LNCAP (cell line): Measurements from ENCODE around the gene ZNF831.

ENCODE experiments used
- TF ChIP-seq, protein P1 (sequence below): fragments of 450-650 bp; IDR thresholded peaks from 2 replicates; pipeline ENCODE4 v1.5.1; 2017; ENCODE audit warnings: mild to moderate bottlenecking

ZNF831 gene

GRCh38 chr20:59148701-59149493 lies 14.7 kb upstream of the ZNF831 start:
- TF ChIP-seq, protein P1, sequence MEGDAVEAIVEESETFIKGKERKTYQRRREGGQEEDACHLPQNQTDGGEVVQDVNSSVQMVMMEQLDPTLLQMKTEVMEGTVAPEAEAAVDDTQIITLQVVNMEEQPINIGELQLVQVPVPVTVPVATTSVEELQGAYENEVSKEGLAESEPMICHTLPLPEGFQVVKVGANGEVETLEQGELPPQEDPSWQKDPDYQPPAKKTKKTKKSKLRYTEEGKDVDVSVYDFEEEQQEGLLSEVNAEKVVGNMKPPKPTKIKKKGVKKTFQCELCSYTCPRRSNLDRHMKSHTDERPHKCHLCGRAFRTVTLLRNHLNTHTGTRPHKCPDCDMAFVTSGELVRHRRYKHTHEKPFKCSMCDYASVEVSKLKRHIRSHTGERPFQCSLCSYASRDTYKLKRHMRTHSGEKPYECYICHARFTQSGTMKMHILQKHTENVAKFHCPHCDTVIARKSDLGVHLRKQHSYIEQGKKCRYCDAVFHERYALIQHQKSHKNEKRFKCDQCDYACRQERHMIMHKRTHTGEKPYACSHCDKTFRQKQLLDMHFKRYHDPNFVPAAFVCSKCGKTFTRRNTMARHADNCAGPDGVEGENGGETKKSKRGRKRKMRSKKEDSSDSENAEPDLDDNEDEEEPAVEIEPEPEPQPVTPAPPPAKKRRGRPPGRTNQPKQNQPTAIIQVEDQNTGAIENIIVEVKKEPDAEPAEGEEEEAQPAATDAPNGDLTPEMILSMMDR: no peak

GRCh38 chr20:59149678-59150504 lies 13.7 kb upstream of the ZNF831 start:
- TF ChIP-seq, protein P1: no peak

GRCh38 chr20:59150821-59151251 lies 12.8 kb upstream of the ZNF831 start:
- TF ChIP-seq, protein P1: no peak

- TF ChIP-seq, protein P1: no peak
These were observed 12.2 kb upstream of the ZNF831 start for GRCh38 chr20:59151391-59151790.

GRCh38 chr20:59151820-59152219 lies 11.8 kb upstream of the ZNF831 start:
- TF ChIP-seq, protein P1: no peak

- TF ChIP-seq, protein P1: no peak
These were observed 10.9 kb upstream of the ZNF831 start for GRCh38 chr20:59152559-59153354.

- TF ChIP-seq, protein P1: no peak
These were observed 10.3 kb upstream of the ZNF831 start for GRCh38 chr20:59153355-59153681.
